Astrocyte of the spinal cord (primary cell): Measurements from ENCODE around the gene DNAJC6.

ENCODE experiments used
- DNase-seq: peaks from one replicate; pipeline ENCODE4 v3.0.0; 2011; ENCODE audit warnings: low read depth, low spot score
- H3K4me3 ChIP-seq: 2 replicates; pipeline ENCODE4 v1.5.1; 2011; ENCODE audit warnings: low read depth, mild to moderate bottlenecking, low read length, moderate library complexity
- CTCF ChIP-seq: IDR thresholded peaks from 2 replicates; pipeline ENCODE4 v1.5.1; 2012; ENCODE audit warnings: low read depth, mild to moderate bottlenecking, low read length, inconsistent platforms
- in situ Hi-C: cut with HindIII; loops from 2 replicates; pipeline ENCODE4 v1.10.0; 2017; ENCODE audit warnings: low sequenced_read_pairs

DNAJC6 gene

GRCh38 chr1:65292861-65293593 lies 16.3 kb upstream of the DNAJC6 start:
- DNase-seq = no peak
- in situ Hi-C loops = no loop called here
- no peak for TF ChIP-seq CTCF
- no peak overlapping the region for H3K4me3 ChIP-seq

GRCh38 chr1:65297706-65298105 lies 11.6 kb upstream of the DNAJC6 start:
- DNase-seq = no peak
- H3K4me3 ChIP-seq = no peak overlapping the region
- in situ Hi-C loops = no loop called here
- TF ChIP-seq CTCF = no peak

- no peak overlapping the region for H3K4me3 ChIP-seq
- TF ChIP-seq CTCF = no peak
- DNase-seq = no peak
- in situ Hi-C loops = no loop called here
Observed at GRCh38 chr1:65299328-65299727, 10.0 kb upstream of the DNAJC6 start.

- TF ChIP-seq CTCF = no peak
- in situ Hi-C loops = no loop called here
- peak overlapping the region; percentile 42 for H3K4me3 ChIP-seq
- no peak for DNase-seq
Observed at GRCh38 chr1:65308781-65309303, 501 bp upstream of the DNAJC6 start.

- in situ Hi-C loops = no loop called here
- peak overlapping the region; percentile 31 for H3K4me3 ChIP-seq
- no peak for DNase-seq
- TF ChIP-seq CTCF = no peak
Observed at GRCh38 chr1:65310078-65310587, 790 bp downstream of the DNAJC6 start.

- no peak for DNase-seq
- H3K4me3 ChIP-seq = no peak overlapping the region
- no peak for TF ChIP-seq CTCF
- in situ Hi-C loops = no loop called here
Observed at GRCh38 chr1:65311760-65312159, 2.4 kb downstream of the DNAJC6 start.
